Suprapubic skin (tissue), 4 donors: ENCODE data around the gene SH3TC1. TPM values are rescaled to one million over a fixed set of nuclear protein-coding genes. Genes with fewer than 3 reads are reported as not detected.

Experiments used
- DNase-seq, 2 donors: peaks; one replicate each; pipeline ENCODE4 v3.0.0-alpha.2; 2019; ENCODE audit warnings: low spot score in 2 of 2
- H3K27ac ChIP-seq: fragments of 200-600 bp; sonication (generic); one replicate; pipeline ENCODE4 v1.5.1; 2019
- H3K27me3 ChIP-seq: fragments of 200-600 bp; sonication (generic); one replicate; pipeline ENCODE4 v1.5.1; 2019
- H3K36me3 ChIP-seq: fragments of 200-600 bp; sonication (generic); one replicate; pipeline ENCODE4 v1.5.1; 2019
- H3K4me1 ChIP-seq: fragments of 200-600 bp; sonication (generic); one replicate; pipeline ENCODE4 v1.5.1; 2019
- H3K4me3 ChIP-seq: fragments of 200-600 bp; sonication (generic); one replicate; pipeline ENCODE4 v1.5.1; 2019; ENCODE audit warnings: mild to moderate bottlenecking
- H3K9me3 ChIP-seq: fragments of 200-600 bp; sonication (generic); one replicate; pipeline ENCODE4 v1.5.1; 2019
- EP300 ChIP-seq: sonication (generic); formaldehyde crosslinking; IDR thresholded peaks from one replicate; pipeline ENCODE4 v1.6.1; 2017; ENCODE audit warnings: antibody characterized with exemption
- POLR2A ChIP-seq, 2 donors: fragments of 450-650 bp; IDR thresholded peaks; one replicate each; pipeline ENCODE4 v1.6.1; 2017; ENCODE audit warnings: antibody characterized with exemption in 2 of 2, mild to moderate bottlenecking in 2 of 2, moderate library complexity in 2 of 2
- POLR2AphosphoS5 ChIP-seq, 3 donors: sonication (generic); formaldehyde crosslinking; IDR thresholded peaks; one replicate each; pipeline ENCODE4 v1.6.1; 2017; ENCODE audit warnings: antibody characterized with exemption in 3 of 3
- WGBS: methylation state at CpG from one replicate; pipeline ENCODE4 v1.1.5; 2018; 5-methylcytosine and 5-hydroxymethylcytosine counted together
- total RNA-seq, 4 donors: library from RNA; depleted of rRNA; stranded (reverse); fragments of >200 nt; gene quantifications; one replicate each; pipeline ENCODE4 v1.1.0, GENCODE V29; 2016
- TF ChIP-seq, protein P1 (sequence below), 2 donors: fragments of 200-600 bp in 1 of 2; fragments of 450-650 bp in 1 of 2; sonication (generic) in 1 of 2; IDR thresholded peaks; one replicate each; pipeline ENCODE4 v1.5.1; 2016 to 2019; ENCODE audit warnings: antibody characterized with exemption in 2 of 2, mild to moderate bottlenecking in 1 of 2, moderate library complexity in 1 of 2

Gene SH3TC1
- total RNA-seq, 4 donors from 2014 or later, result 6.3 to 15.1 (median 9.9) TPM

DNA sequence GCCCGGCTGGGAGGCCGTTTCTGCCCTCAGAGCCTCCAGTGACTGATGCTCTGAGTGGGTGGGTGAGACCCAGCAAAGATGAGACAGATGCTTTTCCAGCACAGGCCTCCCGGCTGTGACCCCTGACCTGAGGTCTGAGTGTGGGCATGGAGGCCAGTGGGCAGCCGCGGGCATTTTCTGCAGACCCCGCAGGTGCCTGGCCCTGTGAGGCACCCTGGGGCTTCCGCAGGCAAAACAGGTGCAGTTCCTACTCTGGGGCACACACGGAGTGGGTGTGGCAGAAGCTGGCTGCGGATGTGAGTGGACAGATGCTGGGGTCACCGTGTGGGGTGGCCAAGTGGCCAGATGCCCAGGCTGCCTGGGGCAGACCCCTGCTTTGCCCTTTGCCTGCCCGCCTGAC lies 85.3 kb downstream of the SH3TC1 start:
- Histone ChIP-seq H3K27me3 (no peaks in the 10 kb centered on the region), H3K27ac (no peak overlapping the region), H3K9me3 (no peaks in the 10 kb centered on the region), H3K36me3 (no peaks in the 10 kb centered on the region), H3K4me3 (no peak overlapping the region), H3K4me1 (peaks cover 8% of the 10 kb centered on the region)
- 63% methylated on average over 2 of the region's 11 CpGs for WGBS
- no peak for TF ChIP-seq EP300
- no peak for TF ChIP-seq POLR2AphosphoS5 (IDR thresholded peaks at IDR 0.05)
- TF ChIP-seq, protein P1, sequence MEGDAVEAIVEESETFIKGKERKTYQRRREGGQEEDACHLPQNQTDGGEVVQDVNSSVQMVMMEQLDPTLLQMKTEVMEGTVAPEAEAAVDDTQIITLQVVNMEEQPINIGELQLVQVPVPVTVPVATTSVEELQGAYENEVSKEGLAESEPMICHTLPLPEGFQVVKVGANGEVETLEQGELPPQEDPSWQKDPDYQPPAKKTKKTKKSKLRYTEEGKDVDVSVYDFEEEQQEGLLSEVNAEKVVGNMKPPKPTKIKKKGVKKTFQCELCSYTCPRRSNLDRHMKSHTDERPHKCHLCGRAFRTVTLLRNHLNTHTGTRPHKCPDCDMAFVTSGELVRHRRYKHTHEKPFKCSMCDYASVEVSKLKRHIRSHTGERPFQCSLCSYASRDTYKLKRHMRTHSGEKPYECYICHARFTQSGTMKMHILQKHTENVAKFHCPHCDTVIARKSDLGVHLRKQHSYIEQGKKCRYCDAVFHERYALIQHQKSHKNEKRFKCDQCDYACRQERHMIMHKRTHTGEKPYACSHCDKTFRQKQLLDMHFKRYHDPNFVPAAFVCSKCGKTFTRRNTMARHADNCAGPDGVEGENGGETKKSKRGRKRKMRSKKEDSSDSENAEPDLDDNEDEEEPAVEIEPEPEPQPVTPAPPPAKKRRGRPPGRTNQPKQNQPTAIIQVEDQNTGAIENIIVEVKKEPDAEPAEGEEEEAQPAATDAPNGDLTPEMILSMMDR (IDR thresholded peaks at IDR 0.05), result no peak
- no peak for TF ChIP-seq POLR2A (IDR thresholded peaks at IDR 0.05)
- peak in 1 of 2 donors; percentile 50 for DNase-seq

DNA sequence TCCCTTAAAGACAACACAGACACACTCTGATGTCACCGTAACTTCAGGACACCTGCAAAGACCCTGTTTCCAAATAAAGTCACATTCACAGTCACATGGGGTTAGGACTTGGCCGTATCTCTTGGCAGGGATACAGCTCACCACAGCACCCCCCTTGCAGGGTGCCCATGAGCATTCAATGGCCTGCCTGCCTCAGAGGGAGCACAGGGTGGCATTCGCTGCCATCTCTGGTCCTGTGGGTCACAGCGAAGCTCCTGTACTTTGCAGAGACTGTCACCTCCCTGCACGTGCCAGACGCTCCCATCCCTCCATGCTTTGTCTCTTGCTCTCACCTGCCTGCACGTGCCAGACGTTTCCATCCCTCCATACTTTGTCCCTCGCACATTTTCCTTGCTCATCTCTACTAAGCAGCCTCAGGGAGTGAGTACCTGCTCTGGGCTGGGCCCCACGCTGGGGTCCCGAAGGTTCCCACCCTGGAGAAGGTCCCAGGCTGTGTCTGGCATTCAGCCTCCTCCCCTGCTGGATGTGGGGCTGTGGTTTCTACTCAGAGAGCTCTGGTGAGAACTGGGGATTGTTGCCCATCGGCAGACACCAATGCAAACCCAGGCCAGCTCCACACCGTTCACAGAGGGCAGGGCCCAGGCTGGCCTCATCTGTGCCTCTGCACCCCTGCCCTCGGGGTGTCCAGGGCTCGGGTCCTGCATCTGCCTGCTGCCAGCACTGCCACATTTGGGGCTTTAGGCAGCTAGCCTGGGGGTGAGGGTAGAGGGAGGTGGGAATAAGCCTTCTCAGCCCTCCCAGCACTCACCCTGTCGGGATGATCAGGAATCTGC lies 86.3 kb downstream of the SH3TC1 start:
- WGBS, result 66% methylated on average over 16 of the region's 16 CpGs
- no peaks in the 10 kb centered on the region for H3K36me3 ChIP-seq
- no peak overlapping the region for H3K4me3 ChIP-seq
- peak in 1 of 2 donors; percentile 28 for DNase-seq
- no peak for TF ChIP-seq EP300
- TF ChIP-seq POLR2A (IDR thresholded peaks at IDR 0.05), result no peak
- TF ChIP-seq, protein P1 (IDR thresholded peaks at IDR 0.05), result no peak
- no peak for TF ChIP-seq POLR2AphosphoS5 (IDR thresholded peaks at IDR 0.05)
- no peaks in the 10 kb centered on the region for H3K9me3 ChIP-seq
- peaks cover 8% of the 10 kb centered on the region for H3K4me1 ChIP-seq
- no peak overlapping the region for H3K27ac ChIP-seq
- H3K27me3 ChIP-seq, result no peaks in the 10 kb centered on the region

DNA sequence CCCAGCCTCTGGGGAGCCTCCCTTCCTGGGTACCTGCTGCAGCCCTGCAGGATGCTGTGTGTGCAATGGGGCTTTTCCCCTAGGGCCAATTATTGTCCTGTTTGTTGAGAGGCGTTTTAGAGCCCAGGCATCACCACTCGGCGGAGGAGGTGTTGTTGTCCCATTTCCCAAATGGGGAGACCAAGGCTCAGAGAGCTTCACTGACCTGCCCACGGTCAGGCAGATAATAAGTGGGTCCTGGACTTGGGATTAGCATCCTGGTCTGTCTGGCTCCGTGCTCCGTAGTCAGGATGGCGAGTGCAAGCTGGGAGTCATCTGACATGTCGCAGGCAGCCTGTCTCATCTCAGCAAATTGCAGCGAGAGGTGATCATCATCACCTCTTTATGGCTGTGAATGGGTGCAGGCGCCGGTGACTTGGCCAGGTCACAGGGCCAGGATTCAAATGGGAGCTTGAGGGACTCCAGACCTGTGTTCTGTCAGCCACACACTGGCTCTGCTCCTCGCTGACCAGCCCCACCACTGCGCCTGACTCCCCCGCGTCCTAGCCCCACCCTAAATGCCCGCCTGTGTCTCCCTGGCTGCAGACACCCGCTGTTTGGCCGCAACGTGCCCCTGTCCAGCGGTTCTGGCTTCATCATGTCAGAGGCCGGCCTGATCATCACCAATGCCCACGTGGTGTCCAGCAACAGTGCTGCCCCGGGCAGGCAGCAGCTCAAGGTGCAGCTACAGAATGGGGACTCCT lies 87.1 kb downstream of the SH3TC1 start:
- TF ChIP-seq EP300 (no peak), POLR2A (IDR thresholded peaks at IDR 0.05) (no peak), POLR2AphosphoS5 (IDR thresholded peaks at IDR 0.05) (no peak)
- TF ChIP-seq, protein P1 (IDR thresholded peaks at IDR 0.05), result no peak
- WGBS, result 100% methylated on average over 3 of the region's 23 CpGs
- DNase-seq, result peak in 1 of 2 donors; percentile 63
- Histone ChIP-seq H3K4me1 (peaks cover 6% of the 10 kb centered on the region), H3K27me3 (no peaks in the 10 kb centered on the region), H3K4me3 (no peak overlapping the region), H3K9me3 (no peaks in the 10 kb centered on the region), H3K36me3 (no peaks in the 10 kb centered on the region), H3K27ac (no peak overlapping the region)

DNA sequence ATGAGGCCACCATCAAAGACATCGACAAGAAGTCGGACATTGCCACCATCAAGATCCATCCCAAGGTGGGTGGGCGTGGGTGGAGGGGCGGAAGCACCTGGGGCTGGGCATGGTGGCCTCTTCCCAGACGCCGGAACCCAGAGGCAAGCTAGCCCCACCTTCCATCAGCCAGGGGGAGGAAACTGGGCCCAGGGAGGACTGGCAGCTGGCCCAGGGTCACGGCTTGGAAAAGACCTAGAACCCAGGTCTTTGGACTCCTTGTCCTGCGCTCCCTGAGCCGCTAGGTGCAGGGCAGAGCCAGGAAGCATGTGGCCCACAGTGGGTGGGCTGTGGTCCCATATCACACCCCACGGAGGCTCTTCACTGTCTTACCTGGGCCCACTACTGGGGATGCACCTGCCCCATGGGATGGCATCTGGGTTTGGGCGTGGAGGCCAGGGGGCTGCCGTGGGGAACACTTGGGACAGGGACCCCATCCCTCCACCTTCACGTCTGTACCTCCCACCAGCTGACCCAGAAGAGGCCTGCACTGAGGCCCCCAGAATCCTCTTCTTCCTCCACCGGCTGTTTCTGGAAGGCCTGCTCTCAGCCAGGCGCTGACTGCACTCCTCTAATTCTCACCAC lies 87.7 kb downstream of the SH3TC1 start:
- WGBS, result 83% methylated on average over 6 of the region's 15 CpGs
- Histone ChIP-seq H3K9me3 (no peaks in the 10 kb centered on the region), H3K36me3 (no peaks in the 10 kb centered on the region), H3K27me3 (no peaks in the 10 kb centered on the region), H3K4me3 (no peak overlapping the region), H3K27ac (no peak overlapping the region), H3K4me1 (no peaks in the 10 kb centered on the region)
- peak in 1 of 2 donors; percentile 47 for DNase-seq
- TF ChIP-seq POLR2A (IDR thresholded peaks at IDR 0.05), result no peak
- TF ChIP-seq, protein P1 (IDR thresholded peaks at IDR 0.05), result no peak
- no peak for TF ChIP-seq POLR2AphosphoS5 (IDR thresholded peaks at IDR 0.05)
- TF ChIP-seq EP300, result no peak
